AG04449 (cell line): ENCODE measurements around the gene UBR2.

ENCODE experiments used
- CTCF ChIA-PET: fragments of 350-600 bp; formaldehyde crosslinking; extraction: SDS; loops from one replicate; lab custom pipeline; 2021; ENCODE audit warnings: antibody characterized with exemption; lab: Yijun Ruan, JAX
- POLR2A ChIA-PET: fragments of 400-600, 350-600 bp; formaldehyde crosslinking; extraction: SDS; loops from one replicate; lab custom pipeline; 2020; ENCODE audit warnings: antibody characterized with exemption, inconsistent platforms; lab: Yijun Ruan, JAX
- DNase-seq: peaks from one replicate; pipeline ENCODE4 v3.0.0-alpha.2; 2010; ENCODE audit warnings: low read depth, low spot score
- H3K4me3 ChIP-seq: 2 replicates; pipeline ENCODE4 v1.5.1; 2011; ENCODE audit warnings: low read depth, mild to moderate bottlenecking, control low read depth, low read length
- CTCF ChIP-seq: IDR thresholded peaks from one replicate; pipeline ENCODE4 v1.5.1; 2011; ENCODE audit warnings: mild to moderate bottlenecking, moderate library complexity, low read length, control low read depth, inconsistent platforms; ENCODE audit not compliant: insufficient read depth; ENCODE audit errors: missing control alignments

The UBR2 gene

GRCh38 chr6:42704251-42704936 is 140.6 kb downstream of the UBR2 start:
- ChIA-PET POLR2A (no interaction called here), CTCF (interaction anchor here (1.0 to 1.7 kb wide), 2 partner anchors 21 to 42 kb away, joined by 4 to 7 read pairs; no protein-coding TSS in a partner anchor)
- no peak overlapping the region for H3K4me3 ChIP-seq
- DNase-seq: no peak
- no peak for TF ChIP-seq CTCF

GRCh38 chr6:42704937-42705374 is 141.1 kb downstream of the UBR2 start:
- ChIA-PET POLR2A (no interaction called here), CTCF (interaction anchor here (1.0 to 1.7 kb wide), 2 partner anchors 21 to 43 kb away, joined by 4 to 7 read pairs; no protein-coding TSS in a partner anchor)
- no peak for DNase-seq
- TF ChIP-seq CTCF: no peak
- no peak overlapping the region for H3K4me3 ChIP-seq

- TF ChIP-seq CTCF: no peak
- POLR2A ChIA-PET: no interaction called here
- CTCF ChIA-PET: no interaction called here
- no peak overlapping the region for H3K4me3 ChIP-seq
- DNase-seq: no peak
Observed at GRCh38 chr6:42707595-42707994, 143.8 kb downstream of the UBR2 start.

- CTCF ChIA-PET: interaction anchor here (1.6 kb wide), 1 partner anchor 18 kb away, joined by 5 read pairs; no protein-coding TSS in a partner anchor
- no peak for TF ChIP-seq CTCF
Observed at GRCh38 chr6:42708096-42708495, 144.3 kb downstream of the UBR2 start.

GRCh38 chr6:42709871-42710270 is 146.0 kb downstream of the UBR2 start:
- POLR2A ChIA-PET: no interaction called here
- CTCF ChIA-PET: no interaction called here
- no peak for DNase-seq
- no peak for TF ChIP-seq CTCF
- no peak overlapping the region for H3K4me3 ChIP-seq

More at GRCh38 chr6:42708096-42708495, 144.3 kb downstream of the UBR2 start:
- no peak for DNase-seq
- no peak overlapping the region for H3K4me3 ChIP-seq
- POLR2A ChIA-PET: no interaction called here

GRCh38 chr6:42710316-42710715 is 146.5 kb downstream of the UBR2 start:
- TF ChIP-seq CTCF: no peak
- ChIA-PET CTCF (no interaction called here), POLR2A (no interaction called here)
- no peak overlapping the region for H3K4me3 ChIP-seq
- no peak for DNase-seq
